HG03354 (cell line): ENCODE measurements around the gene RTL10.

ENCODE experiments used
- ATAC-seq: cut with Tn5 transposase; IDR thresholded peaks from one replicate; pipeline ENCODE4 v1.9.1; 2021; ENCODE audit warnings: mild to moderate bottlenecking; ENCODE audit not compliant: unreplicated experiment, poor library complexity, severe bottlenecking

Gene RTL10

GRCh38 chr22:19854778-19855503 lies at the start of gene RTL10, which contains the start of gene GNB1L:
TSS of gene RTL10 (minus strand) at chr22:19854874. CDS start at chr22:19852261, 2,613 bp downstream.
TSS of gene GNB1L (minus strand) at chr22:19854874. CDS start at chr22:19821355, 33,519 bp downstream.
- peak; percentile 85 for ATAC-seq

- no peak for ATAC-seq
Observed at GRCh38 chr22:19904174-19904856, 49.6 kb upstream of the RTL10 start.

GRCh38 chr22:19903513-19903912 lies 48.8 kb upstream of the RTL10 start:
- ATAC-seq: no peak

GRCh38 chr22:19903031-19903430 lies 48.4 kb upstream of the RTL10 start:
- no peak for ATAC-seq

GRCh38 chr22:19902245-19902715 lies 47.6 kb upstream of the RTL10 start:
- no peak for ATAC-seq

- ATAC-seq: no peak
Observed at GRCh38 chr22:19901577-19902244, 47.0 kb upstream of the RTL10 start.

GRCh38 chr22:19900707-19901436 lies 46.2 kb upstream of the RTL10 start:
- no peak for ATAC-seq

GRCh38 chr22:19898831-19899567 lies 44.3 kb upstream of the RTL10 start:
- ATAC-seq: no peak

GRCh38 chr22:19898145-19898544 lies 43.5 kb upstream of the RTL10 start:
- no peak for ATAC-seq

- ATAC-seq: no peak
Observed at GRCh38 chr22:19897726-19898125, 43.1 kb upstream of the RTL10 start.

GRCh38 chr22:19896665-19897355 lies 42.1 kb upstream of the RTL10 start:
- ATAC-seq: no peak

GRCh38 chr22:19895160-19895849 lies 40.6 kb upstream of the RTL10 start:
- ATAC-seq: no peak

- ATAC-seq: no peak
Observed at GRCh38 chr22:19893363-19893762, 38.7 kb upstream of the RTL10 start.

- ATAC-seq: no peak
Observed at GRCh38 chr22:19892925-19893324, 38.3 kb upstream of the RTL10 start.

- peak; percentile 6 for ATAC-seq
Observed at GRCh38 chr22:19892257-19892879, 37.7 kb upstream of the RTL10 start.

- ATAC-seq: peak; percentile 78
Observed at GRCh38 chr22:19891317-19892256, 36.9 kb upstream of the RTL10 start.
